ENCODE results near the gene SDS.

DNA sequence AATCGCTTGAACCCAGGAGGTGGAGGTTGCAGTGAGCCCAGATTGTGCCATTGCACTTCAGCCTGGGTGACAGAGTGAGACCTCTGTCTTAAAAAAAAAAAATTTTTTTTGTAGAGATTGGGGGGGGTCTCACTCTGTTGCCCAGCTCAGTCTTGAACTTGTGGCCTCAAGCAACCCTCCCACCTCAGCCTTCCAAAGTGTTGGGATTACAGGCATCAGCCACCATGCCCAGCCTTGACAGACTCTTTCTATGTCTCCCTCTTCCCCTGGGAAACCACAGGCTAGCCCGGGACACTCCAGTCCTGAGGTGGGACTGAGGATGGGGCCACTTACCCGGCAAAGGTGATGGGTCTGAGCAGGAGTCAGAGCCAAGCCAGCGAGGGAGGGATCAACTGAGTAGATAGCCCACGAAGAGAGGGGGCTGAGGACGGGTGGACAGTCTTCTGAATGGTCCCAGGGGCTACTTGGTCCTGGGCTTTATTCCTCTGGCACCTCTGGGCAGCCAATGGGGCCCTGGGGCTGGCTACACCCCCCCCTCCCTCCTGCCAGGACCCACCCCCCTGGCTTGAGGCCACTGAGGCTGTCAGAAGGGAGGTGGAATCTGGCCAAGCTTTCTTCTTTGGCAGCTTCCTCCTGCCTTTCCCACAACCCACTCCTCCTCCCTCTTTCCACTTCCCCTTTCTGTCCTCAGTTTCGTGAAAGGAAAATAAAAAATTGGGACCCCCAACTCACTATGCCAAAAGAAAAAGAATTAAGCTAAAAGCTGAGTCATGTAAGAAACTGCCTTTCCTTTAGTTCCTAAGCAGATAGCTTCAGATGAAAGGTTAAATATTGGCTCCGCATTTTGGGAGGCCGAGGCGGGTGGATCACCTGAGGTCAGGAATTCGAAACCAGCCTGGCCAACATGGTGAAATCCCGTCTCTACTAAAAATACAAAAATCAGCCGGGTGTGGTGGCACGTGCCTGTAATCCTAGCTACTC lies at the start of gene SDS:
- TF ChIP-seq, protein P1, sequence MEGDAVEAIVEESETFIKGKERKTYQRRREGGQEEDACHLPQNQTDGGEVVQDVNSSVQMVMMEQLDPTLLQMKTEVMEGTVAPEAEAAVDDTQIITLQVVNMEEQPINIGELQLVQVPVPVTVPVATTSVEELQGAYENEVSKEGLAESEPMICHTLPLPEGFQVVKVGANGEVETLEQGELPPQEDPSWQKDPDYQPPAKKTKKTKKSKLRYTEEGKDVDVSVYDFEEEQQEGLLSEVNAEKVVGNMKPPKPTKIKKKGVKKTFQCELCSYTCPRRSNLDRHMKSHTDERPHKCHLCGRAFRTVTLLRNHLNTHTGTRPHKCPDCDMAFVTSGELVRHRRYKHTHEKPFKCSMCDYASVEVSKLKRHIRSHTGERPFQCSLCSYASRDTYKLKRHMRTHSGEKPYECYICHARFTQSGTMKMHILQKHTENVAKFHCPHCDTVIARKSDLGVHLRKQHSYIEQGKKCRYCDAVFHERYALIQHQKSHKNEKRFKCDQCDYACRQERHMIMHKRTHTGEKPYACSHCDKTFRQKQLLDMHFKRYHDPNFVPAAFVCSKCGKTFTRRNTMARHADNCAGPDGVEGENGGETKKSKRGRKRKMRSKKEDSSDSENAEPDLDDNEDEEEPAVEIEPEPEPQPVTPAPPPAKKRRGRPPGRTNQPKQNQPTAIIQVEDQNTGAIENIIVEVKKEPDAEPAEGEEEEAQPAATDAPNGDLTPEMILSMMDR (IDR thresholded peaks at IDR 0.05) = no peak
- no peak for TF ChIP-seq ZFX (IDR thresholded peaks at IDR 0.05; ENCODE audit: borderline replicate concordance)

Data from 22Rv1 (cell line).